Activated CD8-positive, alpha-beta T cell treated with anti-CD3 and anti-CD28 coated beads, Interleukin-2, amount 10 ng/mL, durations not matched to agents 7 days and 5 days (primary cell): Measurements from ENCODE around the gene PLCL2. TPM values are rescaled to one million over a fixed set of nuclear protein-coding genes. Genes with fewer than 3 reads are reported as not detected.

ENCODE experiments used
- ATAC-seq: fragments of 150-1000 bp; cut with Tn5 transposase; one replicate; pipeline ENCODE4 v1.10.0; 2021; ENCODE audit warnings: moderate library complexity
- CTCF ChIA-PET: fragments of 350-600 bp; sonication (Branson Sonifier 250); formaldehyde crosslinking; loops from one replicate; lab custom pipeline; 2021; ENCODE audit warnings: antibody characterized with exemption; lab: Charles Lee
- POLR2A ChIA-PET: fragments of 350-600 bp; sonication (Branson Sonifier 250); formaldehyde crosslinking; loops from one replicate; lab custom pipeline; 2021; ENCODE audit warnings: antibody characterized with exemption; lab: Charles Lee
- DNase-seq: peaks from one replicate; pipeline ENCODE4 v3.0.0-alpha.2; 2020
- H3K27ac Mint-ChIP-seq: one replicate; pipeline ENCODE4 v1.8.0; 2021; ENCODE audit warnings: mild to moderate bottlenecking, mixed read lengths
- H3K27me3 Mint-ChIP-seq: one replicate; pipeline ENCODE4 v1.8.0; 2021; ENCODE audit warnings: low read depth, mixed read lengths
- H3K36me3 Mint-ChIP-seq: one replicate; pipeline ENCODE4 v1.8.0; 2021; ENCODE audit warnings: low read depth, mixed read lengths
- H3K4me1 Mint-ChIP-seq: one replicate; pipeline ENCODE4 v1.8.0; 2021; ENCODE audit warnings: low read depth, mixed read lengths
- H3K4me3 Mint-ChIP-seq: one replicate; pipeline ENCODE4 v1.8.0; 2021; ENCODE audit warnings: mild to moderate bottlenecking, mixed read lengths
- H3K9me3 Mint-ChIP-seq: one replicate; pipeline ENCODE4 v1.8.0; 2022; ENCODE audit warnings: mixed read lengths; ENCODE audit not compliant: insufficient read depth
- total RNA-seq, 2 experiments: library from RNA; stranded (reverse); gene quantifications; one replicate each; pipeline ENCODE4 v1.2.3, GENCODE V29; 2021

Gene PLCL2
- total RNA-seq, 2 experiments from 2014 or later = 33.9 to 35.8 TPM

DNA sequence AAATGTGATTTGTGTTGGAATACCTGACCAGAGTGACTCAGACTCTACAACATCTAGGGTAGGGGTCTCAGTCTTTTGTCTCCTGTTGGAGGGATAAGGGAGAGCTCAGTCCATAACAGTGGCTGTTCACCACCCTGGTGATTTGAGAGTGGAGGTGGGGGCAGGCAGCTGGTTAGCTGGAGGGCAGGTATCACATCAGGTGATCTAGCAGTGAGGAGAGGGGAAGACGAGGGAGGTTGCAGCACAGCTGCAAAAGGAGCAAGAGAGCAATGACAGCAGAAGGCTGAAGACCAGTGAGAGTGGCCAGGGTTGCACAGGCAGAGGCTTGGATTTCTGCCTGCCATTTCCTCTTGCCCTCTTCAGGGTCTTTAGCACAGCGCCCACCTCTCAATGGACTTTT is 38.4 kb downstream of the PLCL2 start:
- H3K36me3 Mint-ChIP-seq = peaks cover 22% of the 10 kb centered on the region
- no peak overlapping the region for H3K27ac Mint-ChIP-seq

DNA sequence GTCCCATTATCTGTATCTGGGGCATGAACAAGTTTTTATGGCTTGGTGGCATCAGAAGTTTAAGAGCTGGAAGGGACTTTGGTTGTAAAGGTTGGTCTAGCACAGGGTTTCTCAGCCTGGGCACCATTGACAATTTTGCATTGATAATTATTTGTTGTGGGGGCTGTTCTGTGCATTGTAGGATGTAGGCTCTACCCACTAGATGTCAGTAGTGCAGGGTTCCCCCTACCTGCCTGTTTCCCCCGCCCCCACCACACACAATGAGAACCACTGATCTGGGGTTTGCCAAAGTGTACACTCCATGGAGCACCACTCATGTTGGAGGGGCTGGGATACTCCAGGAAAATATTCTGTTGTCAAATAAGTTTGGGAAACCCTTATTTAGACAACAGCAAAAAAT is 42.7 kb downstream of the PLCL2 start:
- ChIA-PET POLR2A (no interaction called here), CTCF (interaction anchor here (0.9 to 1.9 kb wide), 5 partner anchors 8 to 327 kb away, joined by 3 to 8 read pairs (median 3); no protein-coding TSS in a partner anchor)
- Mint-ChIP-seq H3K27ac (no peak overlapping the region), H3K4me1 (peaks cover 15% of the 10 kb centered on the region), H3K27me3 (no peaks in the 10 kb centered on the region), H3K9me3 (no peaks in the 10 kb centered on the region), H3K36me3 (peaks cover 32% of the 10 kb centered on the region), H3K4me3 (no peak overlapping the region)
- no peak for ATAC-seq
- DNase-seq = no peak

More for the DNA sequence above, 38.4 kb downstream of the PLCL2 start:
- ATAC-seq (no peak), DNase-seq (no peak)
- Mint-ChIP-seq H3K4me3 (no peak overlapping the region), H3K9me3 (no peaks in the 10 kb centered on the region), H3K4me1 (peaks cover 9% of the 10 kb centered on the region), H3K27me3 (no peaks in the 10 kb centered on the region)
- ChIA-PET CTCF (interaction anchor here (1.2 kb wide), 1 partner anchor 15 kb away, joined by 4 read pairs; no protein-coding TSS in a partner anchor), POLR2A (no interaction called here)

- ChIA-PET POLR2A (no interaction called here), CTCF (interaction anchor here (0.9 to 1.9 kb wide), 6 partner anchors 8 to 328 kb away, joined by 3 to 8 read pairs (median 3); no protein-coding TSS in a partner anchor)
- H3K4me1 Mint-ChIP-seq = peaks cover 25% of the 10 kb centered on the region
- no peaks in the 10 kb centered on the region for H3K27me3 Mint-ChIP-seq
- no peak for DNase-seq
- no peak for ATAC-seq
- no peak overlapping the region for H3K27ac Mint-ChIP-seq
- H3K4me3 Mint-ChIP-seq = no peak overlapping the region
- H3K36me3 Mint-ChIP-seq = peaks cover 31% of the 10 kb centered on the region
- no peaks in the 10 kb centered on the region for H3K9me3 Mint-ChIP-seq
These were observed 43.8 kb downstream of the PLCL2 start for GRCh38 chr3:16928386-16929132.

GRCh38 chr3:16929311-16929710 is 44.6 kb downstream of the PLCL2 start:
- H3K4me1 Mint-ChIP-seq = peaks cover 28% of the 10 kb centered on the region
- no peak for ATAC-seq
- H3K27ac Mint-ChIP-seq = no peak overlapping the region
- no peak for DNase-seq
- peaks cover 30% of the 10 kb centered on the region for H3K36me3 Mint-ChIP-seq
- ChIA-PET CTCF (no interaction called here), POLR2A (no interaction called here)
- no peaks in the 10 kb centered on the region for H3K27me3 Mint-ChIP-seq
- H3K4me3 Mint-ChIP-seq = no peak overlapping the region
- H3K9me3 Mint-ChIP-seq = no peaks in the 10 kb centered on the region

GRCh38 chr3:16932877-16933276 is 48.1 kb downstream of the PLCL2 start:
- CTCF ChIA-PET = interaction anchor here (1.0 kb wide), 1 partner anchor 16 kb away, joined by 3 read pairs; no protein-coding TSS in a partner anchor
- Mint-ChIP-seq H3K4me1 (peaks cover 54% of the 10 kb centered on the region), H3K27ac (no peak overlapping the region), H3K27me3 (no peaks in the 10 kb centered on the region), H3K4me3 (no peak overlapping the region), H3K36me3 (peaks cover 38% of the 10 kb centered on the region), H3K9me3 (no peaks in the 10 kb centered on the region)
- POLR2A ChIA-PET = no interaction called here
- ATAC-seq (no peak), DNase-seq (no peak)

- peaks cover 59% of the 10 kb centered on the region for H3K4me1 Mint-ChIP-seq
- ChIA-PET CTCF (no interaction called here), POLR2A (no interaction called here)
- H3K27me3 Mint-ChIP-seq = no peaks in the 10 kb centered on the region
- DNase-seq (no peak), ATAC-seq (no peak)
- H3K36me3 Mint-ChIP-seq = peaks cover 36% of the 10 kb centered on the region
- H3K9me3 Mint-ChIP-seq = no peaks in the 10 kb centered on the region
- no peak overlapping the region for H3K4me3 Mint-ChIP-seq
- no peak overlapping the region for H3K27ac Mint-ChIP-seq
These were observed 51.0 kb downstream of the PLCL2 start for GRCh38 chr3:16935781-16936180.

- Mint-ChIP-seq H3K4me1 (peaks cover 63% of the 10 kb centered on the region), H3K27ac (no peak overlapping the region), H3K4me3 (no peak overlapping the region), H3K9me3 (no peaks in the 10 kb centered on the region), H3K27me3 (no peaks in the 10 kb centered on the region), H3K36me3 (peaks cover 36% of the 10 kb centered on the region)
- ChIA-PET POLR2A (no interaction called here), CTCF (interaction anchor here (1.0 kb wide), 1 partner anchor 9 kb away, joined by 3 read pairs; no protein-coding TSS in a partner anchor)
- ATAC-seq (peak; percentile 64), DNase-seq (no peak)
These were observed 51.5 kb downstream of the PLCL2 start for GRCh38 chr3:16936233-16936632.

- CTCF ChIA-PET = interaction anchor here (1.0 kb wide), 1 partner anchor 9 kb away, joined by 3 read pairs; no protein-coding TSS in a partner anchor
- no peak overlapping the region for H3K27ac Mint-ChIP-seq
- POLR2A ChIA-PET = no interaction called here
- peaks cover 67% of the 10 kb centered on the region for H3K4me1 Mint-ChIP-seq
- H3K9me3 Mint-ChIP-seq = no peaks in the 10 kb centered on the region
- H3K27me3 Mint-ChIP-seq = no peaks in the 10 kb centered on the region
- no peak overlapping the region for H3K4me3 Mint-ChIP-seq
- DNase-seq (no peak), ATAC-seq (no peak)
- H3K36me3 Mint-ChIP-seq = peaks cover 33% of the 10 kb centered on the region
These were observed 52.0 kb downstream of the PLCL2 start for GRCh38 chr3:16936676-16937230.

GRCh38 chr3:16937326-16937845 is 52.6 kb downstream of the PLCL2 start:
- Mint-ChIP-seq H3K27ac (no peak overlapping the region), H3K4me3 (no peak overlapping the region), H3K9me3 (no peaks in the 10 kb centered on the region), H3K27me3 (no peaks in the 10 kb centered on the region), H3K4me1 (peaks cover 65% of the 10 kb centered on the region), H3K36me3 (peaks cover 27% of the 10 kb centered on the region)
- no peak for ATAC-seq
- DNase-seq = no peak
- POLR2A ChIA-PET = no interaction called here
- CTCF ChIA-PET = interaction anchor here (1.0 kb wide), 1 partner anchor 10 kb away, joined by 3 read pairs; no protein-coding TSS in a partner anchor

- no peaks in the 10 kb centered on the region for H3K27me3 Mint-ChIP-seq
- no peaks in the 10 kb centered on the region for H3K9me3 Mint-ChIP-seq
- CTCF ChIA-PET = no interaction called here
- ATAC-seq (no peak), DNase-seq (no peak)
- H3K4me1 Mint-ChIP-seq = peaks cover 43% of the 10 kb centered on the region
- H3K36me3 Mint-ChIP-seq = peaks cover 26% of the 10 kb centered on the region
- POLR2A ChIA-PET = no interaction called here
- no peak overlapping the region for H3K4me3 Mint-ChIP-seq
- no peak overlapping the region for H3K27ac Mint-ChIP-seq
These were observed 56.3 kb downstream of the PLCL2 start for GRCh38 chr3:16940769-16941700.

DNA sequence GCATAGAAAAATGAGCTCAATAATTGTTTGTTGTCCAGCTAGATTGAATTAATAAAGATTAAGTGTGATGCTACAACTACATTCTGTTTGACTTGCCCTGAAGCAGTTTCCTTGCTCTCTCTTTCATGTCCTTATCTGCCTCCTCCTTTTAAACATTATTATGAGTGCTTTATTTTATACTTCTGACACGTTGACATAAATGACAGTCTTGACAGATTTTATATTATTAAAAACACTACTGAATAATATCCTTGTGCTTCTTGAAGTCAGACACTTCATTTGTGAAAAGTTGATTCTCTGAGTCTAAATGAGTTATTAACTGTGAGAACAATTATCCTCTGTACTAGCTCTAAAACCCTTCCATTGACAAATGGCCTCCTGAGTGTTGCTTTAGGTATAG is 58.2 kb downstream of the PLCL2 start:
- H3K9me3 Mint-ChIP-seq = no peaks in the 10 kb centered on the region
- ChIA-PET POLR2A (no interaction called here), CTCF (interaction anchor here (0.7 kb wide), 1 partner anchor 17 kb away, joined by 4 read pairs; no protein-coding TSS in a partner anchor)
- no peaks in the 10 kb centered on the region for H3K27me3 Mint-ChIP-seq
- H3K4me3 Mint-ChIP-seq = no peak overlapping the region
- no peak overlapping the region for H3K27ac Mint-ChIP-seq
- no peak for ATAC-seq
- peaks cover 16% of the 10 kb centered on the region for H3K36me3 Mint-ChIP-seq
- no peak for DNase-seq
- peaks cover 26% of the 10 kb centered on the region for H3K4me1 Mint-ChIP-seq
